Measurements from ENCODE around the gene HOXA11.

DNA sequence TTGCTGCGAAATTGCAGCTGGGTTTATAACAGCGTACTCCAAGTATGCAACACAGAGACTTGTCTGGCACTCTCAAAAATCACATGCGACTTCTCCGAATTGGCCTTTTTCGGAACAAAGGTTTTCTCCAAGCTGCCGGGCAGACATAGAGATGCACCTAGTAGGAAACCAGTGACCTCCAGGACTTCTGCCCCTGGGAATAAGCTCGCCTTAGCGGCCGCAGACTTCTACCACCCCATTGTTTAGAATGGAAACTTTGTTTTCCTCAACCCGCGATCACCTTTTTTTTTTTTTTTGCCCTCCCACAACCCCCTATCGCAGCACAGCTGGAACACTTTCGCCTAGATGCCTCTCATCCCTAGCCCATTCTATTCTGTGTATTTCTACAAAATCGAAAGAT, 6.0 kb downstream of the HOXA11 start:
- TF ChIP-seq RAD21 (IDR thresholded peaks at IDR 0.05; ENCODE audit: low read length) = no peak
- no peak for TF ChIP-seq POLR2AphosphoS5 (IDR thresholded peaks at IDR 0.05; ENCODE audit: low read depth, low read length)
- TF ChIP-seq, protein P1, sequence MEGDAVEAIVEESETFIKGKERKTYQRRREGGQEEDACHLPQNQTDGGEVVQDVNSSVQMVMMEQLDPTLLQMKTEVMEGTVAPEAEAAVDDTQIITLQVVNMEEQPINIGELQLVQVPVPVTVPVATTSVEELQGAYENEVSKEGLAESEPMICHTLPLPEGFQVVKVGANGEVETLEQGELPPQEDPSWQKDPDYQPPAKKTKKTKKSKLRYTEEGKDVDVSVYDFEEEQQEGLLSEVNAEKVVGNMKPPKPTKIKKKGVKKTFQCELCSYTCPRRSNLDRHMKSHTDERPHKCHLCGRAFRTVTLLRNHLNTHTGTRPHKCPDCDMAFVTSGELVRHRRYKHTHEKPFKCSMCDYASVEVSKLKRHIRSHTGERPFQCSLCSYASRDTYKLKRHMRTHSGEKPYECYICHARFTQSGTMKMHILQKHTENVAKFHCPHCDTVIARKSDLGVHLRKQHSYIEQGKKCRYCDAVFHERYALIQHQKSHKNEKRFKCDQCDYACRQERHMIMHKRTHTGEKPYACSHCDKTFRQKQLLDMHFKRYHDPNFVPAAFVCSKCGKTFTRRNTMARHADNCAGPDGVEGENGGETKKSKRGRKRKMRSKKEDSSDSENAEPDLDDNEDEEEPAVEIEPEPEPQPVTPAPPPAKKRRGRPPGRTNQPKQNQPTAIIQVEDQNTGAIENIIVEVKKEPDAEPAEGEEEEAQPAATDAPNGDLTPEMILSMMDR (IDR thresholded peaks at IDR 0.05) = no peak
- TF ChIP-seq FOXJ3 (CRISPR knock-in tag; IDR thresholded peaks at IDR 0.05) = no peak
